Measurements from ENCODE around the gene PLA2G4D.

DNA sequence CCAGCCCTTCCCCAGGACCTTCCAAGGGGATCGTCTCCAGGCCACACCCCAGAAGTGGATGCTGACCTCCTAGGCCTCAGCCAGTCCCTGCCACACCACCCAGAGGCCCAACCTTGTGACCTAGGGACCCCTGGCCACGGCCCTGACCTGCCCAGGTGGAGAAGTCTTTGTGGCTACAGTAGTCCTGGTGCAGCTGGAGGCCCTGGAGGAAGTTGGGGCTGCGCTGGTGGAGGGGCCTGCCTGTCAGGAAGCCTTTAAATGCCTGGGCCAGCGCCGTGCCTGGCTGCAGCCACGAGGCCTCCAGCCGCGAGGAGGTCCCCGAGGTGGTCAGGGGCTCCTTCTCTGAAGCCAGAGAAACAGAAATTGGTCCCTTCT lies 23.4 kb downstream of the PLA2G4D start:
- TF ChIP-seq, protein P1, sequence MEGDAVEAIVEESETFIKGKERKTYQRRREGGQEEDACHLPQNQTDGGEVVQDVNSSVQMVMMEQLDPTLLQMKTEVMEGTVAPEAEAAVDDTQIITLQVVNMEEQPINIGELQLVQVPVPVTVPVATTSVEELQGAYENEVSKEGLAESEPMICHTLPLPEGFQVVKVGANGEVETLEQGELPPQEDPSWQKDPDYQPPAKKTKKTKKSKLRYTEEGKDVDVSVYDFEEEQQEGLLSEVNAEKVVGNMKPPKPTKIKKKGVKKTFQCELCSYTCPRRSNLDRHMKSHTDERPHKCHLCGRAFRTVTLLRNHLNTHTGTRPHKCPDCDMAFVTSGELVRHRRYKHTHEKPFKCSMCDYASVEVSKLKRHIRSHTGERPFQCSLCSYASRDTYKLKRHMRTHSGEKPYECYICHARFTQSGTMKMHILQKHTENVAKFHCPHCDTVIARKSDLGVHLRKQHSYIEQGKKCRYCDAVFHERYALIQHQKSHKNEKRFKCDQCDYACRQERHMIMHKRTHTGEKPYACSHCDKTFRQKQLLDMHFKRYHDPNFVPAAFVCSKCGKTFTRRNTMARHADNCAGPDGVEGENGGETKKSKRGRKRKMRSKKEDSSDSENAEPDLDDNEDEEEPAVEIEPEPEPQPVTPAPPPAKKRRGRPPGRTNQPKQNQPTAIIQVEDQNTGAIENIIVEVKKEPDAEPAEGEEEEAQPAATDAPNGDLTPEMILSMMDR (IDR thresholded peaks at IDR 0.05; ENCODE audit: low read depth, low read length, poor library complexity, severe bottlenecking) = no peak
- TF ChIP-seq EZH2phosphoT487 (IDR thresholded peaks at IDR 0.05; ENCODE audit: borderline replicate concordance, low read length) = no peak
